Measurements from ENCODE around the gene HNRNPUL2. TPM values are rescaled to one million over a fixed set of nuclear protein-coding genes. Genes with fewer than 3 reads are reported as not detected.
"Not testable (repeated sequence)": the region's sequence is repeated elsewhere in the genome, so short reads cannot be mapped to it uniquely, and the experiment has no call there.

HNRNPUL2 gene
- total and polyA plus RNA-seq, 12 donors = 9.6 to 40.2 (median 23.3) TPM

GRCh38 chr11:62676698-62677097 lies 50.6 kb downstream of the HNRNPUL2 start:
- Histone ChIP-seq H3K36me3 (replicated peaks in 1 of 2) (peaks cover 0 to 27% of the 10 kb centered on the region in 2 donors), H3K27me3 (no peaks in the 10 kb centered on the region), H3K4me1 (replicated peaks in 1 of 2) (peaks cover 17 to 37% of the 10 kb centered on the region in 2 donors), H3K9me3 (replicated peaks in 1 of 3) (no peaks in the 10 kb centered on the region), H3K27ac (no peak overlapping the region), H3K4me3 (no peak overlapping the region)
- intact Hi-C loops (cut with DNase I) = no loop called here
- DNase-seq = no peak
- WGBS, 4 donors = 50 to 61% (median 60%) methylated on average over 2 to 6 of the region's 6 CpGs
- TF ChIP-seq POLR2A (IDR thresholded peaks at IDR 0.05) = no peak
- no peak for TF ChIP-seq CTCF (IDR thresholded peaks at IDR 0.05)

- H3K27me3 ChIP-seq; H3K27ac ChIP-seq; H3K9me3 ChIP-seq (replicated peaks in 1 of 3); DNase-seq; intact Hi-C loops (cut with DNase I); H3K4me3 ChIP-seq: not testable (repeated sequence)
- Histone ChIP-seq H3K36me3 (replicated peaks in 1 of 2) (peaks cover 0 to 27% of the 10 kb centered on the region in 2 donors), H3K4me1 (replicated peaks in 1 of 2) (peaks cover 24 to 44% of the 10 kb centered on the region in 2 donors)
- WGBS, 4 donors = 90 to 94% (median 94%) methylated on average over 10 of the region's 10 CpGs
Measured at GRCh38 chr11:62675415-62675814, 51.8 kb downstream of the HNRNPUL2 start.

GRCh38 chr11:62673196-62673525 lies 54.1 kb downstream of the HNRNPUL2 start:
- peaks cover 21 to 48% of the 10 kb centered on the region in 2 donors for H3K4me1 ChIP-seq (replicated peaks in 1 of 2)
- H3K27ac ChIP-seq = peak overlapping the region in 2 of 5 donors; percentile 82 to 91
- WGBS, 4 donors = 64 to 83% (median 64%) methylated on average over 2 of the region's 2 CpGs

GRCh38 chr11:62671608-62672389 lies 55.5 kb downstream of the HNRNPUL2 start, which contains the start of the genes LBHD1 and UQCC3:
Gene LBHD1, minus strand, starts transcription at chr11:62672267. Its CDS starts 2,236 bp downstream, at chr11:62670031.
Gene UQCC3, plus strand, starts transcription at chr11:62671673. Its CDS starts 73 bp downstream, at chr11:62671746.
- no peaks in the 10 kb centered on the region for H3K9me3 ChIP-seq (replicated peaks in 1 of 3)
- H3K4me1 ChIP-seq (replicated peaks in 1 of 2) = peaks cover 17 to 48% of the 10 kb centered on the region in 2 donors
- WGBS, 4 donors = 0 to 1% (median 0%) methylated on average over 10 to 59 of the region's 59 CpGs
- H3K4me3 ChIP-seq = peak within 1 kb of the TSS; percentile 53 to 94 (median 72)
- intact Hi-C loops (cut with DNase I) = no loop called here
- peak within 1 kb of the TSS; percentile 73 to 92 (median 82) for H3K27ac ChIP-seq
- H3K27me3 ChIP-seq = no peaks in the 10 kb centered on the region
- H3K36me3 ChIP-seq (replicated peaks in 1 of 2) = peaks cover 0 to 18% of the 10 kb centered on the region in 2 donors
- DNase-seq = peak; percentile 73 to 86 (median 76)
- TF ChIP-seq POLR2A (IDR thresholded peaks at IDR 0.05) = peak; percentile 42 to 75
- no peak for TF ChIP-seq CTCF (IDR thresholded peaks at IDR 0.05)

More at GRCh38 chr11:62673196-62673525, 54.1 kb downstream of the HNRNPUL2 start:
- H3K27me3 ChIP-seq = no peaks in the 10 kb centered on the region
- no peak for TF ChIP-seq POLR2A (IDR thresholded peaks at IDR 0.05)
- no peak for TF ChIP-seq CTCF (IDR thresholded peaks at IDR 0.05)
- intact Hi-C loops (cut with DNase I) = no loop called here
- H3K9me3 ChIP-seq (replicated peaks in 1 of 3) = no peaks in the 10 kb centered on the region
- DNase-seq = no peak
- H3K36me3 ChIP-seq (replicated peaks in 1 of 2) = peaks cover 0 to 27% of the 10 kb centered on the region in 2 donors
- H3K4me3 ChIP-seq = no peak overlapping the region

Data from adrenal gland (tissue), 12 donors.